Esophagus muscularis mucosa (tissue), 4 donors: ENCODE measurements around the gene NFYB. TPM values are rescaled to one million over a fixed set of nuclear protein-coding genes. Genes with fewer than 3 reads are reported as not detected.

ENCODE experiments used
- DNase-seq: peaks from one replicate; pipeline ENCODE4 v3.0.0-alpha.2; 2017; ENCODE audit errors: extremely low spot score
- H3K27ac ChIP-seq, 4 donors: fragments of 200-600 bp; sonication (generic); replicated peaks in 1 of 4; 1 replicate in 3 of 4; 2 replicates in 1 of 4; pipeline ENCODE4 v1.5.1; 2016 to 2019; ENCODE audit warnings: mild to moderate bottlenecking in 1 of 4
- H3K27me3 ChIP-seq, 4 donors: fragments of 200-600 bp; sonication (generic); one replicate each; pipeline versions ENCODE4 v1.5.1 to v1.6.0; 2016 to 2019
- H3K36me3 ChIP-seq, 4 donors: fragments of 200-600 bp; sonication (generic); one replicate each; pipeline ENCODE4 v1.5.1; 2016 to 2019
- H3K4me1 ChIP-seq, 4 donors: fragments of 200-600 bp; sonication (generic); one replicate each; pipeline ENCODE4 v1.5.1; 2016 to 2019
- H3K4me3 ChIP-seq, 4 donors: fragments of 200-600 bp; sonication (generic); 1 replicate in 2 of 4; 2 replicates in 2 of 4; pipeline ENCODE4 v1.5.1; 2016 to 2019; ENCODE audit warnings: mild to moderate bottlenecking in 4 of 4, moderate library complexity in 1 of 4
- H3K9me3 ChIP-seq, 4 donors: fragments of 200-600 bp; sonication (generic); 1 replicate in 3 of 4; 2 replicates in 1 of 4; pipeline ENCODE4 v1.5.1; 2016 to 2019
- CTCF ChIP-seq, 3 experiments: fragments of 200-600 bp in 2 of 3; fragments of 450-650 bp in 1 of 3; sonication (generic) in 2 of 3; IDR thresholded peaks; one replicate each; pipeline ENCODE4 v1.5.1; 2017 to 2019; ENCODE audit warnings: antibody characterized with exemption in 3 of 3, mild to moderate bottlenecking in 2 of 3, moderate library complexity in 1 of 3
- EP300 ChIP-seq: sonication (generic); formaldehyde crosslinking; IDR thresholded peaks from one replicate; pipeline ENCODE4 v1.6.1; 2017; ENCODE audit warnings: antibody characterized with exemption
- POLR2A ChIP-seq: fragments of 450-650 bp; IDR thresholded peaks from one replicate; pipeline ENCODE4 v1.6.1; 2017; ENCODE audit warnings: antibody characterized with exemption, moderate library complexity, mild to moderate bottlenecking, low read depth
- POLR2AphosphoS5 ChIP-seq, 2 donors: sonication (generic); formaldehyde crosslinking; IDR thresholded peaks; one replicate each; pipeline ENCODE4 v1.6.1; 2017; ENCODE audit warnings: antibody characterized with exemption in 2 of 2
- WGBS: methylation state at CpG from one replicate; pipeline ENCODE4 v1.1.5; 2018; 5-methylcytosine and 5-hydroxymethylcytosine counted together
- intact Hi-C: fragments of 100-400 bp; cut with DNase I; formaldehyde crosslinking; loops from one replicate; pipeline ENCODE4 v1.15.1; 2023
- total RNA-seq, 4 donors: library from RNA; depleted of rRNA; stranded (reverse); fragments of >200 nt; gene quantifications; one replicate each; pipeline versions ENCODE4 v1.1.0 to v1.2.1, GENCODE V29; 2016

The NFYB gene
- total RNA-seq, 4 donors from 2014 or later: 67.7 to 90.9 (median 82.4) TPM

DNA sequence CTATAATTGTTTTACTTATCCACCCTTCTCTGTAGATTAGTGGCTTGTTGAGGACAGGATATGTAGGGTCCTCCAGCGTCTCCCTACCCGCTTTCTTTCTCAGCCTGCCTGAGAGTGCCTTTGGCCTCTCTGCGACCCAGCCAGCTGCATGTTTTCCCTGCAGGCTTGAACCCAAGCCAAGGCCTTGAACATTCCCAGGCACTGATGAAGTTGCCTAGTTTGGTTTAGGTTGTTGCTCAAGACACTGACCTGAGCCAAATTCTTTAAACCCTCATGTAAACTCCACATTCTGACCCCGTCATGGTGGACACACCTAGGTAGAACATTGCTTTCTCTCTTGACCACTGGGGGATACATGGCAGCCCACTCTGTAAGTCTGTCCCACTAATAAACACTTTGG is 44.1 kb upstream of the NFYB start:
- Histone ChIP-seq H3K9me3 (peaks cover 0 to 13% (median 6%) of the 10 kb centered on the region in 4 donors), H3K36me3 (no peaks in the 10 kb centered on the region), H3K4me1 (peaks cover 30 to 74% (median 70%) of the 10 kb centered on the region in 4 donors), H3K4me3 (no peak overlapping the region), H3K27me3 (no peaks in the 10 kb centered on the region), H3K27ac (peak overlapping the region; percentile 79 to 91 (median 86))
- peak; percentile 94 for DNase-seq
- 39% methylated on average over 4 of the region's 4 CpGs for WGBS
- TF ChIP-seq POLR2A: no peak
- peak; percentile 61 for TF ChIP-seq EP300
- peak in 1 of 3 experiments; percentile 16 for TF ChIP-seq CTCF (IDR thresholded peaks at IDR 0.05)
- TF ChIP-seq POLR2AphosphoS5 (IDR thresholded peaks at IDR 0.05): peak; percentile 90 to 92
- intact Hi-C loops: loop anchor here (5.0 kb wide), 1 partner anchor 35 kb away; the partner anchor contains the start of gene TXNRD1

- no peak overlapping the region for H3K4me3 ChIP-seq
- DNase-seq: no peak
- intact Hi-C loops: loop anchor here (5.0 kb wide), 1 partner anchor 36 kb away; the partner anchor contains the start of gene TXNRD1
- WGBS: 27% methylated on average over 4 of the region's 4 CpGs
- TF ChIP-seq POLR2AphosphoS5 (IDR thresholded peaks at IDR 0.05) (no peak), POLR2A (no peak), CTCF (IDR thresholded peaks at IDR 0.05) (no peak), EP300 (no peak)
- no peaks in the 10 kb centered on the region for H3K27me3 ChIP-seq
- H3K27ac ChIP-seq: peak overlapping the region; percentile 79 to 91 (median 86)
- H3K36me3 ChIP-seq: no peaks in the 10 kb centered on the region
- H3K4me1 ChIP-seq: peaks cover 32 to 82% (median 76%) of the 10 kb centered on the region in 4 donors
- H3K9me3 ChIP-seq: peaks cover 0 to 13% (median 6%) of the 10 kb centered on the region in 4 donors
Measured at GRCh38 chr12:104181313-104181712, 43.3 kb upstream of the NFYB start.

- H3K4me1 ChIP-seq: peaks cover 32 to 81% (median 72%) of the 10 kb centered on the region in 4 donors
- peak overlapping the region; percentile 79 to 91 (median 86) for H3K27ac ChIP-seq
- intact Hi-C loops: loop anchor here (5.0 kb wide), 1 partner anchor 37 kb away; the partner anchor contains the start of gene TXNRD1
- WGBS: 55% methylated on average over 5 of the region's 5 CpGs
- no peaks in the 10 kb centered on the region for H3K27me3 ChIP-seq
- H3K9me3 ChIP-seq: peaks cover 0 to 13% (median 6%) of the 10 kb centered on the region in 4 donors
- TF ChIP-seq EP300 (peak; percentile 22), POLR2A (no peak), POLR2AphosphoS5 (IDR thresholded peaks at IDR 0.05) (peak in 1 of 2 donors; percentile 64)
- H3K4me3 ChIP-seq: no peak overlapping the region
- DNase-seq: no peak
- H3K36me3 ChIP-seq: no peaks in the 10 kb centered on the region
Measured at GRCh38 chr12:104180374-104180773, 42.4 kb upstream of the NFYB start.

GRCh38 chr12:104177663-104178501 is 39.9 kb upstream of the NFYB start:
- intact Hi-C loops: loop anchor here (2.0 kb wide), 1 partner anchor 39 kb away; the partner anchor contains the start of gene NFYB
- 57% methylated on average over 7 of the region's 8 CpGs for WGBS
- Histone ChIP-seq H3K4me3 (peak overlapping the region in 1 of 4 donors; percentile 5), H3K27ac (peak overlapping the region; percentile 79 to 91 (median 86)), H3K4me1 (peaks cover 32 to 68% (median 62%) of the 10 kb centered on the region in 4 donors), H3K27me3 (no peaks in the 10 kb centered on the region), H3K9me3 (no peaks in the 10 kb centered on the region), H3K36me3 (no peaks in the 10 kb centered on the region)
- peak; percentile 96 for DNase-seq
- TF ChIP-seq POLR2A: no peak
- peak; percentile 40 to 51 (median 43) for TF ChIP-seq CTCF (IDR thresholded peaks at IDR 0.05)
- TF ChIP-seq POLR2AphosphoS5 (IDR thresholded peaks at IDR 0.05): peak; percentile 87
- peak; percentile 90 for TF ChIP-seq EP300

- TF ChIP-seq EP300: no peak
- no peak for TF ChIP-seq CTCF (IDR thresholded peaks at IDR 0.05)
- no peak for TF ChIP-seq POLR2A
- TF ChIP-seq POLR2AphosphoS5 (IDR thresholded peaks at IDR 0.05): no peak
- Histone ChIP-seq H3K36me3 (no peaks in the 10 kb centered on the region), H3K27ac (peak overlapping the region; percentile 66 to 91 (median 84)), H3K27me3 (no peaks in the 10 kb centered on the region), H3K4me3 (no peak overlapping the region), H3K9me3 (no peaks in the 10 kb centered on the region), H3K4me1 (peaks cover 31 to 62% (median 56%) of the 10 kb centered on the region in 4 donors)
- intact Hi-C loops: loop anchor here (2.0 kb wide), 1 partner anchor 38 kb away; the partner anchor contains the start of gene NFYB
- 25% methylated on average over 2 of the region's 2 CpGs for WGBS
- DNase-seq: no peak
Measured at GRCh38 chr12:104177336-104177662, 39.3 kb upstream of the NFYB start.
